ENCODE data around the gene GPR68. TPM values are rescaled to one million over a fixed set of nuclear protein-coding genes. Genes with fewer than 3 reads are reported as not detected.
A peak's percentile ranks its signal among the peaks of the same experiment; 100 is the strongest.
"Not testable (repeated sequence)": the region's sequence is repeated elsewhere in the genome, so short reads cannot be mapped to it uniquely, and the experiment has no call there.

The GPR68 gene
- total RNA-seq, 5 donors from 2014 or later (not counting 1 experiment from before 2014, with no cell fraction given): 3.0 to 16.4 (median 10.0) TPM

GRCh38 chr14:91207008-91207407, 37.5 kb downstream of the GPR68 start:
- POLR2A ChIA-PET: interaction anchor here in 1 of 2 donors (0.6 kb wide), 2 partner anchors 149 to 227 kb away, joined by 3 to 4 read pairs; no protein-coding TSS in a partner anchor

GRCh38 chr14:91205459-91205858, 39.0 kb downstream of the GPR68 start:
- Histone ChIP-seq H3K9me3 (no peaks in the 10 kb centered on the region), H3K4me3 (ENCODE audit: control insufficient read depth in 1 of 2, extremely low read depth in 1 of 2, low read length in 1 of 2) (no peak overlapping the region), H3K36me3 (ENCODE audit: control insufficient read depth in 2 of 2, extremely low read depth in 1 of 2, insufficient read depth in 1 of 2, low read length in 1 of 2) (peaks cover 0 to 62% of the 10 kb centered on the region in 2 donors), H3K27me3 (replicated peaks in 1 of 2; ENCODE audit: control insufficient read depth in 2 of 2, extremely low read depth in 1 of 2, insufficient read depth in 2 of 2, low read length in 1 of 2) (no peaks in the 10 kb centered on the region), H3K4me1 (ENCODE audit: control insufficient read depth in 1 of 2, extremely low read depth in 1 of 2, insufficient read depth in 2 of 2, low read length in 2 of 2) (peaks cover 3 to 16% of the 10 kb centered on the region in 2 experiments), H3K27ac (ENCODE audit: low read length) (no peak overlapping the region)
- Mint-ChIP-seq H3K4me3 (no peak overlapping the region), H3K36me3 (peaks cover 52% of the 10 kb centered on the region), H3K4me1 (peaks cover 18 to 42% (median 24%) of the 10 kb centered on the region in 3 donors), H3K27ac (no peak overlapping the region), H3K27me3 (no peaks in the 10 kb centered on the region), H3K9me3 (no peaks in the 10 kb centered on the region)
- ChIA-PET POLR2A (no interaction called here), CTCF (interaction anchor here in 1 of 2 donors (0.7 kb wide), 2 partner anchors 10 to 526 kb away, joined by 3 read pairs; no protein-coding TSS in a partner anchor)
- no peak for ATAC-seq (replicated peaks in 1 of 4)
- 94% methylated on average over 2 of the region's 7 CpGs for WGBS (ENCODE audit: insufficient coverage)
- no peak for DNase-seq

More at GRCh38 chr14:91207008-91207407, 37.5 kb downstream of the GPR68 start:
- H3K9me3 ChIP-seq: no peaks in the 10 kb centered on the region
- ATAC-seq (replicated peaks in 1 of 4): no peak
- no peaks in the 10 kb centered on the region for H3K27me3 Mint-ChIP-seq
- no peaks in the 10 kb centered on the region for H3K27me3 ChIP-seq (replicated peaks in 1 of 2; ENCODE audit: control insufficient read depth in 2 of 2, extremely low read depth in 1 of 2, insufficient read depth in 2 of 2, low read length in 1 of 2)
- no CpG with 5 or more reads among the region's 3 CpGs for WGBS (ENCODE audit: insufficient coverage)
- peaks cover 2 to 9% of the 10 kb centered on the region in 2 experiments for H3K4me1 ChIP-seq (ENCODE audit: control insufficient read depth in 1 of 2, extremely low read depth in 1 of 2, insufficient read depth in 2 of 2, low read length in 2 of 2)
- H3K4me3 ChIP-seq (ENCODE audit: control insufficient read depth in 1 of 2, extremely low read depth in 1 of 2, low read length in 1 of 2): no peak overlapping the region
- no peak overlapping the region for H3K27ac ChIP-seq (ENCODE audit: low read length)
- DNase-seq: no peak
- no peak overlapping the region for H3K4me3 Mint-ChIP-seq
- H3K4me1 Mint-ChIP-seq: peaks cover 15 to 35% (median 17%) of the 10 kb centered on the region in 3 donors
- peaks cover 0 to 68% of the 10 kb centered on the region in 2 donors for H3K36me3 ChIP-seq (ENCODE audit: control insufficient read depth in 2 of 2, extremely low read depth in 1 of 2, insufficient read depth in 1 of 2, low read length in 1 of 2)
- CTCF ChIA-PET: interaction anchor here (0.6 kb wide), 4 partner anchors 12 to 45 kb away, joined by 4 to 6 read pairs (median 4); no protein-coding TSS in a partner anchor
- H3K9me3 Mint-ChIP-seq: no peaks in the 10 kb centered on the region
- peaks cover 50% of the 10 kb centered on the region for H3K36me3 Mint-ChIP-seq
- peak overlapping the region in 1 of 2 donors; percentile 74 for H3K27ac Mint-ChIP-seq

- H3K27ac Mint-ChIP-seq: no peak overlapping the region
Observed at GRCh38 chr14:91204657-91205056, 39.8 kb downstream of the GPR68 start.

GRCh38 chr14:91202234-91202974, 42.1 kb downstream of the GPR68 start:
- no peak for DNase-seq
- H3K27me3 ChIP-seq (replicated peaks in 1 of 2; ENCODE audit: control insufficient read depth in 2 of 2, extremely low read depth in 1 of 2, insufficient read depth in 2 of 2, low read length in 1 of 2): no peaks in the 10 kb centered on the region
- Mint-ChIP-seq H3K36me3 (peaks cover 59% of the 10 kb centered on the region), H3K4me3 (peak overlapping the region in 1 of 3 donors; percentile 53), H3K27ac (peak overlapping the region; percentile 80 to 91), H3K9me3 (no peaks in the 10 kb centered on the region), H3K27me3 (no peaks in the 10 kb centered on the region), H3K4me1 (peaks cover 18 to 45% (median 25%) of the 10 kb centered on the region in 3 donors)
- ChIA-PET POLR2A (no interaction called here), CTCF (no interaction called here)
- peaks cover 3 to 16% of the 10 kb centered on the region in 2 experiments for H3K4me1 ChIP-seq (ENCODE audit: control insufficient read depth in 1 of 2, extremely low read depth in 1 of 2, insufficient read depth in 2 of 2, low read length in 2 of 2)
- H3K4me3 ChIP-seq (ENCODE audit: control insufficient read depth in 1 of 2, extremely low read depth in 1 of 2, low read length in 1 of 2): no peak overlapping the region
- H3K27ac ChIP-seq (ENCODE audit: low read length): no peak overlapping the region
- peaks cover 0 to 71% of the 10 kb centered on the region in 2 donors for H3K36me3 ChIP-seq (ENCODE audit: control insufficient read depth in 2 of 2, extremely low read depth in 1 of 2, insufficient read depth in 1 of 2, low read length in 1 of 2)
- 76% methylated on average over 9 of the region's 15 CpGs for WGBS (ENCODE audit: insufficient coverage)
- no peaks in the 10 kb centered on the region for H3K9me3 ChIP-seq
- ATAC-seq (replicated peaks in 1 of 4): peak in 1 of 4 experiments; percentile 24

More at GRCh38 chr14:91204657-91205056, 39.8 kb downstream of the GPR68 start:
- Mint-ChIP-seq H3K4me1 (peaks cover 18 to 42% (median 25%) of the 10 kb centered on the region in 3 donors), H3K9me3 (no peaks in the 10 kb centered on the region), H3K27me3 (no peaks in the 10 kb centered on the region), H3K4me3 (no peak overlapping the region), H3K36me3 (peaks cover 55% of the 10 kb centered on the region)
- no peaks in the 10 kb centered on the region for H3K27me3 ChIP-seq (replicated peaks in 1 of 2; ENCODE audit: control insufficient read depth in 2 of 2, extremely low read depth in 1 of 2, insufficient read depth in 2 of 2, low read length in 1 of 2)
- H3K4me1 ChIP-seq (ENCODE audit: control insufficient read depth in 1 of 2, extremely low read depth in 1 of 2, insufficient read depth in 2 of 2, low read length in 2 of 2): peaks cover 3 to 16% of the 10 kb centered on the region in 2 experiments
- WGBS (ENCODE audit: insufficient coverage): 97% methylated on average over 7 of the region's 14 CpGs
- H3K27ac ChIP-seq (ENCODE audit: low read length): no peak overlapping the region
- ChIA-PET POLR2A (no interaction called here), CTCF (no interaction called here)
- no peaks in the 10 kb centered on the region for H3K9me3 ChIP-seq
- peaks cover 0 to 63% of the 10 kb centered on the region in 2 donors for H3K36me3 ChIP-seq (ENCODE audit: control insufficient read depth in 2 of 2, extremely low read depth in 1 of 2, insufficient read depth in 1 of 2, low read length in 1 of 2)
- ATAC-seq (replicated peaks in 1 of 4) (no peak), DNase-seq (no peak)
- no peak overlapping the region for H3K4me3 ChIP-seq (ENCODE audit: control insufficient read depth in 1 of 2, extremely low read depth in 1 of 2, low read length in 1 of 2)

GRCh38 chr14:91200802-91201201, 43.7 kb downstream of the GPR68 start:
- ATAC-seq (replicated peaks in 1 of 4); H3K27me3 ChIP-seq (replicated peaks in 1 of 2; ENCODE audit: control insufficient read depth in 2 of 2, extremely low read depth in 1 of 2, insufficient read depth in 2 of 2, low read length in 1 of 2); H3K9me3 ChIP-seq; H3K4me3 Mint-ChIP-seq; POLR2A ChIA-PET; H3K27ac ChIP-seq (ENCODE audit: low read length); DNase-seq; H3K4me3 ChIP-seq (ENCODE audit: control insufficient read depth in 1 of 2, extremely low read depth in 1 of 2, low read length in 1 of 2); H3K27me3 Mint-ChIP-seq; H3K9me3 Mint-ChIP-seq: not testable (repeated sequence)
- 100% methylated on average over 2 of the region's 6 CpGs for WGBS (ENCODE audit: insufficient coverage)
- H3K4me1 ChIP-seq (ENCODE audit: control insufficient read depth in 1 of 2, extremely low read depth in 1 of 2, insufficient read depth in 2 of 2, low read length in 2 of 2): peaks cover 3 to 16% of the 10 kb centered on the region in 2 experiments
- CTCF ChIA-PET: interaction anchor here in 1 of 2 donors (0.5 kb wide), 1 partner anchor 28 kb away, joined by 4 read pairs; no protein-coding TSS in a partner anchor
- H3K4me1 Mint-ChIP-seq: peaks cover 14 to 32% (median 17%) of the 10 kb centered on the region in 3 donors
- peaks cover 0 to 77% of the 10 kb centered on the region in 2 donors for H3K36me3 ChIP-seq (ENCODE audit: control insufficient read depth in 2 of 2, extremely low read depth in 1 of 2, insufficient read depth in 1 of 2, low read length in 1 of 2)
- H3K27ac Mint-ChIP-seq: peak overlapping the region; percentile 55
- H3K36me3 Mint-ChIP-seq: peaks cover 62% of the 10 kb centered on the region

GRCh38 chr14:91197631-91198030, 46.9 kb downstream of the GPR68 start:
- Histone ChIP-seq H3K9me3 (no peaks in the 10 kb centered on the region), H3K36me3 (ENCODE audit: control insufficient read depth in 2 of 2, extremely low read depth in 1 of 2, insufficient read depth in 1 of 2, low read length in 1 of 2) (peaks cover 6 to 54% of the 10 kb centered on the region in 2 donors), H3K27ac (ENCODE audit: low read length) (no peak overlapping the region), H3K4me1 (ENCODE audit: control insufficient read depth in 1 of 2, extremely low read depth in 1 of 2, insufficient read depth in 2 of 2, low read length in 2 of 2) (peaks cover 8 to 32% of the 10 kb centered on the region in 2 experiments), H3K27me3 (replicated peaks in 1 of 2; ENCODE audit: control insufficient read depth in 2 of 2, extremely low read depth in 1 of 2, insufficient read depth in 2 of 2, low read length in 1 of 2) (no peaks in the 10 kb centered on the region), H3K4me3 (ENCODE audit: control insufficient read depth in 1 of 2, extremely low read depth in 1 of 2, low read length in 1 of 2) (no peak overlapping the region)
- H3K36me3 Mint-ChIP-seq: peaks cover 55% of the 10 kb centered on the region
- no peak overlapping the region for H3K4me3 Mint-ChIP-seq
- no peaks in the 10 kb centered on the region for H3K9me3 Mint-ChIP-seq
- no peak for DNase-seq
- no peak overlapping the region for H3K27ac Mint-ChIP-seq
- ChIA-PET CTCF (no interaction called here), POLR2A (no interaction called here)
- H3K27me3 Mint-ChIP-seq: no peaks in the 10 kb centered on the region
- ATAC-seq (replicated peaks in 1 of 4): no peak
- peaks cover 28 to 40% (median 29%) of the 10 kb centered on the region in 3 donors for H3K4me1 Mint-ChIP-seq

Measured in T-cell (primary cell).